ENCODE results near the gene MTHFSD.

MTHFSD gene

GRCh38 chr16:86497551-86498021 is 57.4 kb downstream of the MTHFSD start:
- H3K4me3 ChIP-seq, result peak overlapping the region; percentile 11
- no peak for DNase-seq (ENCODE audit: low spot score)
- no peak for TF ChIP-seq CTCF (IDR thresholded peaks at IDR 0.05)
- no peak overlapping the region for H3K27ac ChIP-seq

GRCh38 chr16:86496929-86497461 is 58.0 kb downstream of the MTHFSD start:
- H3K4me3 ChIP-seq, result peak overlapping the region; percentile 11
- H3K27ac ChIP-seq, result no peak overlapping the region
- no peak for TF ChIP-seq CTCF (IDR thresholded peaks at IDR 0.05)
- DNase-seq (ENCODE audit: low spot score), result no peak

DNA sequence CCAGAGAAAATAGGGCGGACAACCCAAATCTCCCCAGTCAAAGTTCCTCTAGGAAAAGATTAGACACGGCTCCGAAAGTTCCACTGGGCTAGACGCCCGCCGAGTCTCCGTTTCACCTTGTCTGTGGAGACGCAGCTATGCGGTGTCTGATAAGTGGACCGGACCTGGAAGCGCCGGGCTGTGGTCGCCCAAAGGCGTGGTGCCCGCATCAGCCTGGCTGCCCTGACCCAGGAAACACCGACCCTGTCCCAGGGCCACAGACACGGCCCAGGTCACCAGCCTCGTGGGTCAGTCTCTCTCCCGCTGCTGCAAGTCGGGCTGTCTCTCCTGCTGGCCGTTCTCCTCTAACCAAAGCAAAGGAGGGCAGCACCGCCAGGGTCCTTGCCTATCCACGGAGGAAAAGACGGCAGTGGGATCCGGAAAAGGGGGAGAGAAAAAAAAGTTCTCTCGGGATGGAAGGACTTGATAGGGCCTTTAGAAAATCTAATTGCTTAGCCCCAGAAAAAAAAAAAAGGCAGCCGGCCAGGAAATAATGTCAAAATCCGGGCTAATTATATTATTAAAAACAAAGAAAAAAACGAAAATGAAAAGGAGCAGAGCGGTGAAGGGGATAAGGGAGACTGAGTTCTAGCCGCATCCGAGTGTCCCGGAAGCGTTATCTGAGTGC is 58.6 kb downstream of the MTHFSD start:
- no peak overlapping the region for H3K4me3 ChIP-seq
- DNase-seq (ENCODE audit: low spot score), result no peak

GRCh38 chr16:86495756-86496261 is 59.2 kb downstream of the MTHFSD start:
- DNase-seq (ENCODE audit: low spot score), result no peak
- Histone ChIP-seq H3K27ac (no peak overlapping the region), H3K4me3 (no peak overlapping the region)
- TF ChIP-seq CTCF (IDR thresholded peaks at IDR 0.05), result no peak

More for the DNA sequence above, 58.6 kb downstream of the MTHFSD start:
- no peak for TF ChIP-seq CTCF (IDR thresholded peaks at IDR 0.05)
- H3K27ac ChIP-seq, result no peak overlapping the region

DNA sequence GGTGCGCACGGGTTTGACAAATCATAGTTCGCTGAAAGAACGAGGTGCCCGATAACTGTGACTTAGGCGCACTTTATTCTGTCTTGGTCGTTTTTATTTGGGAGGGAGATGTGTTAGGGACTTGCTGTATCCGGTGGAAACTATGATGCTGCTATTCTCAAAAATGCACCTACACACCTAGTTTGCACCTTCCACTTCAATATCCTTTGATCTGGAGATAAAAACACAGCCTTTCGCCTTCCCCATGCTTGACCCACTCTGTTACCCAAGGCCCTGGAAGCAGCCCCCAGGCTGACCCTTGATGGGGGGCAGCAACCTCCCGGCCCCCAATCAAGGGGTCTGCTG is 59.7 kb downstream of the MTHFSD start:
- TF ChIP-seq CTCF (IDR thresholded peaks at IDR 0.05), result no peak
- no peak overlapping the region for H3K27ac ChIP-seq
- DNase-seq (ENCODE audit: low spot score), result no peak
- no peak overlapping the region for H3K4me3 ChIP-seq

DNA sequence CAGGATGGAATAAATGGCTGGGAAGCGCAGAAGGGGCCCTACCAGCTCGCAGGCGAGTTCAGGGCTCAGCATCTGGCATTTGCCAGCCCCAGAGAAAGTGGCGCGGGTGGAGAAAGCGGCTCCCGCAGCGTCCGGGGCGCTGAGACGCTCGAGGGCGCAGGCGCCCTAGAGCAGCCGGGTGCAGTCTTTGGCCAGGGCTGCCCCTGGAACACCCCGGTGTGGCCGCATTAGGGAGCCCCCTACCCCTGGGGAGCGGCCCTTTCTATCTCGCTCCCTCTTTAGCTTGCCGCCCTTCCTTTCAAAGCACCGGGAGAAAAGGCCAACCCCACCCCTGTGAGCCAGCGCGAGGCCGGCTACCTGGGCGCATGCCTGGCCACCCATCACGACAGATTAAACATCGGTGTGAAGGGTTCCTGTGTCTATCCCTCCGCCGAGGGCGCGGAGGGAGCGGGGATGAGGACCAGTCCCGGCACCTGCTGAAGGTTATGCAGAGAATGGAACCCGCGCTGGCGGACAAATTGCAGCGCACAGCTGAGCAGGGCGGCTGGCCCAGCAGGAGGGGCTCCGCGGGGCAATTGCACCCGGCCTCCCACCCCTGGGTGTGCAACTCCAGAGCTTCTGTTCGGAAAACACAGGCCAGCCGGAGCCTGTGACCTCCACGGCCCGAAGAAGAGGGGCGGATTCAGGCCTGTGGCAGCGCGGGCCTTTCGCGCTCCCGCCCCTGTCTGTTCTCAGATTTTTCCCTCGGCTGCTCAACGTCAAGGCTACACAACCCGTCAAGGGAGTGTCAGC is 60.3 kb downstream of the MTHFSD start:
- no peak overlapping the region for H3K27ac ChIP-seq
- H3K4me3 ChIP-seq, result no peak overlapping the region
- TF ChIP-seq CTCF (IDR thresholded peaks at IDR 0.05), result no peak
- no peak for DNase-seq (ENCODE audit: low spot score)

All from coronary artery (tissue), 2 donors.